ENCODE measurements around the gene SPSB4. TPM values are rescaled to one million over a fixed set of nuclear protein-coding genes. Genes with fewer than 3 reads are reported as not detected.

SPSB4 gene
- total RNA-seq, 1 donor from 2014 or later: 0.98 TPM

DNA sequence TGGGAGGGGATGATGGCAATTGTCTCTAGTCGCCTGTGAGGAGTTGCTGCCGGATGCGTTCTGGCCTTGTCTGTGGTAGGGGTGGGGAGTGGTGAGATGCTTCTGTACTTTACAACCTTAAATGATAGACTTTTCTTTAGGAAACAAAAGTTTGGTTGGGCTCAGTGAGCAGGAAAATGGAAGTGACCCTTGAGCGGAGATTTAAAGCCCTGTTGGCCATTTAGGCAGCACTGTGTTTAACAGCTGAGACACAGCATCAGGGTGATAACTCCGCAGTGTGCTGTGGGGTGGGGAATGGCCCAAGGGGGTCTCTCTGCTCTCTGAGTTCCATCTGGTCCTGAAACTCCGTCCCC, 36.6 kb downstream of the SPSB4 start:
- Histone ChIP-seq H3K4me3 (no peak overlapping the region), H3K4me1 (no peaks in the 10 kb centered on the region), H3K36me3 (no peaks in the 10 kb centered on the region), H3K9me3 (no peaks in the 10 kb centered on the region), H3K27me3 (no peaks in the 10 kb centered on the region), H3K27ac (no peak overlapping the region)
- DNase-seq (ENCODE audit: extremely low spot score in 2 of 2): no peak
- TF ChIP-seq POLR2AphosphoS5 (IDR thresholded peaks at IDR 0.05; ENCODE audit: insufficient read depth in 1 of 2, low read depth in 1 of 2): no peak
- TF ChIP-seq, protein P1, sequence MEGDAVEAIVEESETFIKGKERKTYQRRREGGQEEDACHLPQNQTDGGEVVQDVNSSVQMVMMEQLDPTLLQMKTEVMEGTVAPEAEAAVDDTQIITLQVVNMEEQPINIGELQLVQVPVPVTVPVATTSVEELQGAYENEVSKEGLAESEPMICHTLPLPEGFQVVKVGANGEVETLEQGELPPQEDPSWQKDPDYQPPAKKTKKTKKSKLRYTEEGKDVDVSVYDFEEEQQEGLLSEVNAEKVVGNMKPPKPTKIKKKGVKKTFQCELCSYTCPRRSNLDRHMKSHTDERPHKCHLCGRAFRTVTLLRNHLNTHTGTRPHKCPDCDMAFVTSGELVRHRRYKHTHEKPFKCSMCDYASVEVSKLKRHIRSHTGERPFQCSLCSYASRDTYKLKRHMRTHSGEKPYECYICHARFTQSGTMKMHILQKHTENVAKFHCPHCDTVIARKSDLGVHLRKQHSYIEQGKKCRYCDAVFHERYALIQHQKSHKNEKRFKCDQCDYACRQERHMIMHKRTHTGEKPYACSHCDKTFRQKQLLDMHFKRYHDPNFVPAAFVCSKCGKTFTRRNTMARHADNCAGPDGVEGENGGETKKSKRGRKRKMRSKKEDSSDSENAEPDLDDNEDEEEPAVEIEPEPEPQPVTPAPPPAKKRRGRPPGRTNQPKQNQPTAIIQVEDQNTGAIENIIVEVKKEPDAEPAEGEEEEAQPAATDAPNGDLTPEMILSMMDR (IDR thresholded peaks at IDR 0.05): no peak
- no peak for TF ChIP-seq POLR2A (IDR thresholded peaks at IDR 0.05)
- intact Hi-C loops (cut with DNase I): no loop called here

DNA sequence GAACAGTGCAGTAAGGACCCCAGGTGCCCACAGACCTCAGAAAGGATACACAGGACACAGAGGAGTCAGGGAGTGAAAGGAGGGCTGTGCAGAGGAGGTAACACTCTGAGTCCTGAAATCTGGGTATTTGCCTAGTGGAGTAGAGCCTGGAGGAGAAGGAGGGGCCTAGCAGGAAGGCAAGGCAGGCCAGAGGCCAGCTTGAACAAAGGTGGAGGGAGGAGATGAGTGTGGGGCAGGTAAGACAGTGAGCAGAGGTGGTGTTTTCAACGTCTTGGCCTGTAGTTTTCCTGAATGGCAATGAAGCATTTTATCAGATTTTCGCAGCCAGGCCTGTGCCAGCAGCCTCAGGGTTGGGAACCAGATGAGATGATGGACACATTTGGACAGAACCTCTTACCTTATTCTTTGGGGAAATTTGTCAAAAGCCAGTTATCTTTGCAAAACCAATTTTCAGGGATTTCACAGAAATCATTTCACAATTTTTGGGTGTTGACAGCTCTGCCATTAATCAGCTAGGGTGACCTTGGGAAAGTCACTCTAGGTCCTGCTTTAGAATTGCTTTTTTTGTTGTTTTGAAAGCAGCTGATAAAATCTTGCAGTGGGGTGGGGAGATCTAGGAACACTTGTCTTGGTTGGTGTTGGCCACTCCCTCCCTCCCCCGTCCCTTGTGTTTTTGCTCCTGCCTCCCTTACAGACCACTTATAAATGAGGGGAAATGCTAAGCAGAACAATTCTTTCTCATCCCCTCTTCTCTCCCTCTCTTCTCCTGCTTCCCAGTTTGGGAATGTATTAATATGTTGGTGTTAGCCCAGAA, 38.4 kb downstream of the SPSB4 start:
- Histone ChIP-seq H3K4me1 (no peaks in the 10 kb centered on the region), H3K27me3 (no peaks in the 10 kb centered on the region), H3K9me3 (no peaks in the 10 kb centered on the region), H3K27ac (no peak overlapping the region), H3K4me3 (no peak overlapping the region), H3K36me3 (no peaks in the 10 kb centered on the region)
- DNase-seq (ENCODE audit: extremely low spot score in 2 of 2): no peak
- TF ChIP-seq, protein P1 (IDR thresholded peaks at IDR 0.05): no peak
- TF ChIP-seq POLR2AphosphoS5 (IDR thresholded peaks at IDR 0.05; ENCODE audit: insufficient read depth in 1 of 2, low read depth in 1 of 2): no peak
- TF ChIP-seq POLR2A (IDR thresholded peaks at IDR 0.05): no peak
- intact Hi-C loops (cut with DNase I): no loop called here

DNA sequence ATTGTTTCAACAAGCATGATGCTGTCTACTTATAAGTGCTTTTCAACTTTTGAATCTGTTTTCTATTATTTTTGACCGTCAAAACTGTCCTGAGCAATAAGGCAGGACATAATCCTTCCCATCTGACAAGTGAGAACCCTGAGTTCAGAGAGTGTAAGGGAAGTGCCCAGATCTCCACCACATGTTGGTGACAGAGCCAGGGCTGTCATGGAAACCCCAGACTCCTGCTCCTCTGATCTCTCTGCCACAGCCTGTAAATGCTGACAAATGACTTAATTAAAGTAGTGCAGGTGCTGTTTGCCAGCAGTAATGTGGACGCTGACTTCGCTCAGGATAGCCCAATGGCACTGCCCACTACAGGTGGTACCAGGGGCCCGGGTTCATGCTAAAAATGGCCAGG, 40.3 kb downstream of the SPSB4 start:
- no peaks in the 10 kb centered on the region for H3K4me1 ChIP-seq
- no peak overlapping the region for H3K4me3 ChIP-seq
- no peak overlapping the region for H3K27ac ChIP-seq
- no peaks in the 10 kb centered on the region for H3K9me3 ChIP-seq
- no peaks in the 10 kb centered on the region for H3K27me3 ChIP-seq
- intact Hi-C loops (cut with DNase I): no loop called here
- TF ChIP-seq POLR2A (IDR thresholded peaks at IDR 0.05) (no peak), POLR2AphosphoS5 (IDR thresholded peaks at IDR 0.05; ENCODE audit: insufficient read depth in 1 of 2, low read depth in 1 of 2) (no peak)
- TF ChIP-seq, protein P1 (IDR thresholded peaks at IDR 0.05): no peak
- no peaks in the 10 kb centered on the region for H3K36me3 ChIP-seq
- no peak for DNase-seq (ENCODE audit: extremely low spot score in 2 of 2)

DNA sequence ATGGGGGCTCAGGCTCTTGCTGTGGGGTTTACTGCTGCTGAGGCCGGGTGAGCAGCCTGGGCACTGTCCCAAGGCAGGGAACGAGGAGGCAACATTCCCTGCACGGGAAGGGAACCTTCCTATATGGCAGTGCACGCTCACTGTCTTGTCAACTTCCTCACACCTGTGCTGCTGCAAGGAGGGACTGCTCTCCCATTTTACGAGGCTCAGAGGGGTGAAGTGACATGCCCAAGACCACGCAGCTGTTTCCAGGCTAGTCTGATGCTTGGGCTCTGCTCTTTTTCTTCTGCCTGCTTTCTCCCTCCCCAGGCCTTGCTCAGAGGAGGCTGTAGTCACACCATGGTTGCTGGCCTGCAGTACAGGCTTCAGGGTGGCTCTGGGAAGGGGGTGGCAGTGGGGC, 41.5 kb downstream of the SPSB4 start:
- intact Hi-C loops (cut with DNase I): no loop called here
- no peak for DNase-seq (ENCODE audit: extremely low spot score in 2 of 2)
- TF ChIP-seq, protein P1 (IDR thresholded peaks at IDR 0.05): no peak
- no peak for TF ChIP-seq POLR2AphosphoS5 (IDR thresholded peaks at IDR 0.05; ENCODE audit: insufficient read depth in 1 of 2, low read depth in 1 of 2)
- TF ChIP-seq POLR2A (IDR thresholded peaks at IDR 0.05): no peak

DNA sequence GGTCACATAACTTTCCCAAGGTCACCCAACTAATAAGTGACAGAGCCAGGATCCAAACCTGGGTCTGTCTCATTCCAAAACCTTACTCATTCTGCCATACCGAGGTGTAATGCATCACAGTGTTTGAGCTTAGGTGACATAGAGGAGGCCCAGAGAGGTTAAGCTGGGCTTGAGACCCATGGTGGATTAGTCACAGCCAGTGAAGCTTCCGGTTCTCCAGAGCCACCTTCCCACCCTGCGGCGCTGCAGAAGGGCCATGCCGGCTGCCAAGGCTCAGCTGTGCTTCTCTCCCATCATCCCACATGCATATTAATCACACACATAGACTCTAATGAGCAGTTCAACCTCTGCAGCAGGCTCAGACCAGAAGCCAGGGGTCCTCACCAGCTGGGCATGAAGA, 42.2 kb downstream of the SPSB4 start:
- Histone ChIP-seq H3K27me3 (no peaks in the 10 kb centered on the region), H3K36me3 (no peaks in the 10 kb centered on the region), H3K9me3 (no peaks in the 10 kb centered on the region), H3K4me1 (no peaks in the 10 kb centered on the region), H3K4me3 (no peak overlapping the region), H3K27ac (no peak overlapping the region)
- DNase-seq (ENCODE audit: extremely low spot score in 2 of 2): no peak
- intact Hi-C loops (cut with DNase I): no loop called here
- no peak for TF ChIP-seq POLR2AphosphoS5 (IDR thresholded peaks at IDR 0.05; ENCODE audit: insufficient read depth in 1 of 2, low read depth in 1 of 2)

More for the DNA sequence above, 41.5 kb downstream of the SPSB4 start:
- Histone ChIP-seq H3K27ac (no peak overlapping the region), H3K27me3 (no peaks in the 10 kb centered on the region), H3K4me1 (no peaks in the 10 kb centered on the region), H3K4me3 (no peak overlapping the region), H3K36me3 (no peaks in the 10 kb centered on the region), H3K9me3 (no peaks in the 10 kb centered on the region)

Measured in vagina (tissue), 2 donors.